Measurements from ENCODE around the gene RAB30.
"Not testable (repeated sequence)": the region's sequence is repeated elsewhere in the genome, so short reads cannot be mapped to it uniquely, and the experiment has no call there.

RAB30 gene

GRCh38 chr11:82981852-82982251 is 89.8 kb downstream of the RAB30 start:
- DNase-seq (ENCODE audit: low spot score): no peak

DNA sequence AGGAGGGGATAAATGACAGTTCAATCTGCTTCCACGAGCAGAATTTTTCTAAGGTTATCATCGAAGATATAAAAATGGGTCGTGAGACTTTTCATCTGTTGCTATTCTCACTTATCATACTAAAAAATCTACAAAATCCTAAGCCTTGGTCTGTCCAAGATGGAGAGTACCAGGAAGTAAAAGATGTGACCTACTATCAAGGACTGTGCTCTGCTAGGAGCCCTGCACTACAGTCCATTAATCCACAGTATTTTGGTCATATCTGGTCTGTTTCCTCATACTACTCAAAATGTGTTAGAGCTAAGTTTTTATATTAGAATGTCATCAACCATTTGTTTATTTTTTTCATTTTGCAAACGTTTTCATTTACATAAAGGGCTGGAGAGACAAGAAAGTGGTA is 90.8 kb downstream of the RAB30 start:
- no peak for DNase-seq (ENCODE audit: low spot score)

- no peak for DNase-seq (ENCODE audit: low spot score)
These were observed 91.4 kb downstream of the RAB30 start for GRCh38 chr11:82980292-82980691.

GRCh38 chr11:82979824-82980223 is 91.9 kb downstream of the RAB30 start:
- no peak for DNase-seq (ENCODE audit: low spot score)

DNA sequence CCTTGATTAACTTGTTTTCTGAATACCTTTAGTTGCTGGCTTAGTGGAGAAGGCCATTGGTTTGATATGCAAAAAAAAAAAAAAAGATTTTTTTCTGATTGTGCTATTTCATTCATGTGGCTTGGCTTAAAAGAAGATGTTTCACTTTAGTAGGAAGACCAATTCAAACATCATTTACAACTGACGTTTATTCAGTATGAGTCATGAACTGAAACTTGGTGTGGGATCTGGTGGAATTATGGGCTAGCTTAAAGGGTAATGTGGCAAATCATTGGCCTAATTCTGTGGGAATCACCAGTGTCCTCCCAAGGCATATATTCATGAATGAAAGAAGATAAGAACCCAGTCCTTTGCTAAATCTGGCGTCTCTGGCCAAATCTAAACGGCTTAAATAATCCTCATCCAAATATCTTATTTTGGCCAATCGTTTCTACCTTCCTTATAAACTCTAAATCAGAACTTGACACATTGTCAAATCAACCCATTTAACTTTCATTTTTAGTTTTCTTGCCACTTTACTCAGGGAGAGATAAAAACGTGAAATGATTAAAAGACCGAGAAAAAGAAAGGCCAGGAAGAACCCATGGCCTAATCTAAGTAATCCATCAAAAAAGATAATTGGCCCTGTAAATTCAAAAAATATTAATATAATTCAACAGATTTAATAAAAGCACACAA is 93.1 kb downstream of the RAB30 start:
- no peak for DNase-seq (ENCODE audit: low spot score)

DNA sequence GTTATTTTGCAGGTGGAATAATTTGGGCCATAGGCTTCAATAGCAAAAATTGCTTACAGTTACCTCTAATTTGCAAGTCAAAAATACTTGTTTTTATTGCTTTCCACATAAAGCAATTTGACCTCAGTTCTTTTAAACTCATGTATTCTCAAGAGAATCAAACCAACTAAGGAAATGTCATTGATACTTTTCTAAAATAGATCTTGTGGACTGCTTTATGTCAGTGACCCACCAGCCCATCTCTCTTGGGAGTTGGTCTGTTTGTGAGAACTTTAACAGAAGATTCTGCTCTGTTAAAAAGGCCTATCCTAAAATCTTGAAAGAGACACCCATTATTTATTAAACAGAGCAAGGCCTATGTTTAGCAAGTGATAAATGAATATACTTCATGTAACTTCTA is 94.9 kb downstream of the RAB30 start:
- DNase-seq (ENCODE audit: low spot score): no peak

- no peak for DNase-seq (ENCODE audit: low spot score)
These were observed 95.8 kb downstream of the RAB30 start for GRCh38 chr11:82975882-82976281.

GRCh38 chr11:82974851-82975250 is 96.8 kb downstream of the RAB30 start:
- DNase-seq (ENCODE audit: low spot score): no peak

DNA sequence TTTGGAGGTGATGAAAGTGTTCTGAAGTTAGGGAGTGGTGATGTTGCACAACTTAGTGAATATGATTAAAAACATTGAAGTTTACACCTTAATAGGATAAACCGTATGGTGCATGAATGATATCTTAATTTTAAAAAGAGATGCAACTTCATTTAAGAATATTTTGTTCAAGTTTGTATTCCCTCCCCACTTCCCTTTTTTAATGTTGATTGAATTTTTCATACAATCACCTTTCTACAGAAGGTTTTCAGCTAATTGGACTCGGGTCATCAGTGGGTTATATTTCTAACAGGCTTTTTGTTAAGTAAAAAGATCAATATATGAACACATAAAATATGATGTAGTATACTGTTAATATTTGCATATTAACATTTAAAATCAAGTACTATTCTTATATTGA is 97.6 kb downstream of the RAB30 start:
- DNase-seq (ENCODE audit: low spot score): no peak

DNA sequence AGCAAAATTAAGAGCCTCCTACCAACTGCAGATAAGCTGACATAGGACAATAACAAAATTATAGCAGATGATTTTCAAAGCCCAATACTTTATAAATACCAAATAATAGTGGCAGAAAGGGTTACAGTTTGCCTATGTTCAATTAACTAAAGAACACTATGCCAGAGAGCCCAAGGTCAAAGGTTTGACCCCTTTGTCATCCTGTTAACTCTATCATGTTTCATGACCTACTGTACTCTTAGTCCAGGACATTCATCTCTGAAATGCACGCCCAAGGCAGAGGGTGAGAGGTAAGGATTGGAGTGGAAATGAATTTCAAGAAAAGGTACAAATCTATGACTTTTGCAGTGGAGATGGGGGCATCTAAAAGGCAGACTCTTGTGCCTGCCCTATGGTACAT is 99.6 kb downstream of the RAB30 start:
- DNase-seq (ENCODE audit: low spot score): no peak

DNA sequence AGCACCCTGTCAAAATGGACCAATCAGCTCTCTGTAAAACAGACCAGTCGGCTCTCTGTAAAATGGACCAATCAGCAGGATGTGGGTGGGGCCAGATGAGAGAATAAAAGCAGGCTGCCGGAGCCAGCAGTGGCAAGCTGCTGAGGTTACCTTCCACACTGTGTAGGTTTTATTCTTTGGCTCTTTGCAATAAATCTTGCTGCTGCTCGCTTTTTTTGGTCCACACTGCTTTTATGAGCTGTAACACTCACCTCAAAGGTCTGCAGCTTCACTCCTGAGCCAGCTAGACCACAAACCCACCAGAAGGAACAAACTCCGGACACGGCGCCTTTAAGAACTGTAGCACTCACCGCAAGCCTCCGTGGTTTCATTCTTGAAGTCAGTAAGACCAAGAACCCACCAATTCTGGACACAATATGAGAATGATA is 100.2 kb downstream of the RAB30 start:
- DNase-seq (ENCODE audit: low spot score): peak; percentile 13

DNA sequence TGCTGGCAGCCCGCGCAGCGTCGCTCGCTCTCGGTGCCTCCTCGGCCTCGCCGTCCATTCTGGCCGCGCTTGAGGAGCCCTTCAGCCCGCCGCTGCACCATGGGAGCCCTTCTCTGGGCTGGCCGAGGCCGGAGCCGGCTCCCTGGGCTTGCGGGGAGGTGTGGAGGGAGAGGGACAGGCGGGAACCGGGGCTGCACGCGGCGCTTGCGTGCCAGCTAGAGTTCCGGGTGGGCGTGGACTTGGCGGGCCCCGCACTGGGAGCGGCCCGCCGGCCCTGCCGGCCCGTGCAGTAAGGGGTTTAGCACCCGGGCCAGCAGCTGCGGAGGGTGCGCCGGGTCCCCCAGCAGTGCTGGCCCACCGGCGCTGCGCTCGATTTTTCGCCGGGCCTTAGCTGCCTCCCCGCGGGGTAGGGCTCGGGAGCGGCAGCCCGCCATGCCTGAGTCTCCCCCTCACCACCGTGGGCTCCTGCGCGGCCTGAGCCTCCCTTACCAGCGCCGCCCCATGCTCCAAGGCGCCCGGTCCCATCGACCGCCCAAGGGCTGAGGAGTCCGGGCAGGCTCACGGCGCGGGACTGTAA is 101.1 kb downstream of the RAB30 start:
- not testable (repeated sequence) for DNase-seq (ENCODE audit: low spot score)

DNA sequence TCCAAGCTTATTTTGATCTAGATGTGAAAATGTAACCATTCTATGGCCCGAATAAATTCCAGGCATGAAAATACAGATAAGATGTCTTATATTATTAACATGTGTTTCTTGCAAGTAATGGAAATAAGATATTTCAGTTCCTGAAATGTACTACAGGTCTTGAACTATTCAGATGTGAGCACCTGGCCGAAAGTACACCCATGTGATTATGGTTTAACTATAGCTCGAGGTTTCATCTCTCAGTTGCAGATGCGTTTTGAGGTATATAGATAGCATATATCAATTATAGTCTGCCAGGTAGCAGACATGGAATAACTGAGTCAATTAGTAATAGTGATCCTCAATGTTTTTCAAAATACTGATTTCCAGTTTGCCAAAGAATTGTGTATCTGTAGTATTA is 101.9 kb downstream of the RAB30 start:
- no peak for DNase-seq (ENCODE audit: low spot score)

DNA sequence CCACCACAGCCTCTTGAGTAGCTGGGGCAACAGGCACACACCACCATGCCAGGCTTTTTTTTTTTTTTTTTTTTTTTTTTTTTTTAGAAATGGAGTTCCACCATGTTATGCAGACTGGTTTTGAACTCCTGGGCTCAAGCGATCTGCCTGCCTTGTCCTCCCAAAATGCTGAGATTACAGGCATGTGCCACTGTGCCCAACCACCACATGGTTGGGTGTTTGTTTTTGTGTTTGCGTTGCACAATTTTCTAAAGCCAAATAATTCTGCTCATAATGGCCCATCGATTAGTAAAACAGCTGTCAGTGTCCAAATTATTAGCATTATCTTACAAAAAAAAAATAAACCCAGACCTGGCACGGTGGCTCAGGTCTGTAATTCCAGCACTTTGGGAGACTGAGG is 104.3 kb downstream of the RAB30 start:
- DNase-seq (ENCODE audit: low spot score): no peak

GRCh38 chr11:82962021-82962420 is 109.7 kb downstream of the RAB30 start:
- not testable (repeated sequence) for DNase-seq (ENCODE audit: low spot score)

DNA sequence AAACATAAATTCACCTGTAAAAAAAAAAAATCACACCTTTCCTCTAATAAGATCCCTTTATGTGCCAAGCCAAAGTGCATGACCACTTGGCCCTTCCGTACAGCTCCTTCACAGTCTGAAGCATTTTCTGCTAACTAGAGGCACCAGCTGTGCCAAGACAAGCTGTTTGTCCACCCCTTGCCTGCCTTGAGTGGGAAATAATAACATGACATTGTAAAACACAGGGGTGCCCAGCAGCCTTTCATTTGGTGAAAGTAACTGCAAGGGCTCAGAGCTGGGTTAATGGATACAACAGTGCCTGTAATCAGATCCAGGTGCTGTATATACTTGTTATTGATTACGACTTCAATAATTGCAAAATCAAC is 110.9 kb downstream of the RAB30 start:
- DNase-seq (ENCODE audit: low spot score): no peak

GRCh38 chr11:82959987-82960778 is 111.5 kb downstream of the RAB30 start:
- peak; percentile 74 for DNase-seq (ENCODE audit: low spot score)

GRCh38 chr11:82955736-82956453 is 115.8 kb downstream of the RAB30 start:
- DNase-seq (ENCODE audit: low spot score): peak; percentile 63

GRCh38 chr11:82950502-82950901 is 121.2 kb downstream of the RAB30 start:
- DNase-seq (ENCODE audit: low spot score): not testable (repeated sequence)

DNA sequence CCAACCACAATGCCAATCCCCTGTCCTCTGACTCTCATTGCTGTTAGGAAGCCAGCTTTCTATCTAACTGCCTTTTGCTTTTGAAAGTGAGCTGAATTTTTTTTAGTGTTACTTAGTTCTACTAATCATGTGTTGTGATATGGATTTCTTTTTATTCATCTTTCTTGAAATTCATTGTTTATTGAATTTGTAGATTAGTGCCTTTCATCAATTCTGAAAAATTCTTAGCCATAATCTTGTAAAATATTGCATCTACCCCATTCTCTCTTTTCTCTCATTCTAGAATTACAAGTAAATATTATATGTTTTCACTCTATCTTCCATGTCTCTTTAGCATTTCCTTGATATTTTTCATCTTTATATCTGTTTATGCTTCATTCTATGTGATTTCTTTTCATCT is 122.3 kb downstream of the RAB30 start:
- DNase-seq (ENCODE audit: low spot score): no peak

- no peak for DNase-seq (ENCODE audit: low spot score)
These were observed 126.0 kb downstream of the RAB30 start for GRCh38 chr11:82945682-82946081.

GRCh38 chr11:82945041-82945440 is 126.7 kb downstream of the RAB30 start:
- DNase-seq (ENCODE audit: low spot score): not testable (repeated sequence)

GRCh38 chr11:82944198-82944597 is 127.5 kb downstream of the RAB30 start:
- DNase-seq (ENCODE audit: low spot score): no peak
